Testis (tissue), 2 donors: ENCODE data around the gene NFIA.

Source experiments
- POLR2A ChIP-seq: fragments of 450-650 bp; IDR thresholded peaks from one replicate; pipeline ENCODE4 v1.6.1; 2017; ENCODE audit warnings: antibody characterized with exemption, mild to moderate bottlenecking, moderate library complexity
- TF ChIP-seq, protein P1 (sequence below), 3 experiments: fragments of 450-650 bp in 2 of 3; fragments of 200-600 bp in 1 of 3; sonication (generic) in 1 of 3; IDR thresholded peaks; one replicate each; pipeline ENCODE4 v1.5.1; 2016 to 2019; ENCODE audit warnings: antibody characterized with exemption in 3 of 3, mild to moderate bottlenecking in 2 of 3, moderate library complexity in 1 of 3

DNA sequence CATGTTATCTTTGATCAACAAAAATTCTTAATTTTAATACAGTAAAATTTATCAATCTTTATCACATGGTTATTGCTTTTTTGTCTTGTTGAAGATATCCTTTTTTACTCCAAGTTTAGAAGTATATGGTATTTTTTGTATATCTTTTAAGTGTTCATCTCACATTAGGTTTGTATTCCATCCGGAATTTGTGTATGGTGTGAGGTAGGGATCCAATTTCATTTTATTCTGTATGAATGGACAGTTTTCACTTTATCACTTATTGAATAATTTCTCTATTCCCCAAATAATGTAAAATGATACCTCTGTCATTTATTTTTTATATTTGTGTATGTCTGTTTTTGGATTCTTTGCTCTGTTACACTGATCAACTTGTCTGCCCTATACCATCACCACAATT, 25.3 kb downstream of the NFIA start:
- TF ChIP-seq, protein P1, sequence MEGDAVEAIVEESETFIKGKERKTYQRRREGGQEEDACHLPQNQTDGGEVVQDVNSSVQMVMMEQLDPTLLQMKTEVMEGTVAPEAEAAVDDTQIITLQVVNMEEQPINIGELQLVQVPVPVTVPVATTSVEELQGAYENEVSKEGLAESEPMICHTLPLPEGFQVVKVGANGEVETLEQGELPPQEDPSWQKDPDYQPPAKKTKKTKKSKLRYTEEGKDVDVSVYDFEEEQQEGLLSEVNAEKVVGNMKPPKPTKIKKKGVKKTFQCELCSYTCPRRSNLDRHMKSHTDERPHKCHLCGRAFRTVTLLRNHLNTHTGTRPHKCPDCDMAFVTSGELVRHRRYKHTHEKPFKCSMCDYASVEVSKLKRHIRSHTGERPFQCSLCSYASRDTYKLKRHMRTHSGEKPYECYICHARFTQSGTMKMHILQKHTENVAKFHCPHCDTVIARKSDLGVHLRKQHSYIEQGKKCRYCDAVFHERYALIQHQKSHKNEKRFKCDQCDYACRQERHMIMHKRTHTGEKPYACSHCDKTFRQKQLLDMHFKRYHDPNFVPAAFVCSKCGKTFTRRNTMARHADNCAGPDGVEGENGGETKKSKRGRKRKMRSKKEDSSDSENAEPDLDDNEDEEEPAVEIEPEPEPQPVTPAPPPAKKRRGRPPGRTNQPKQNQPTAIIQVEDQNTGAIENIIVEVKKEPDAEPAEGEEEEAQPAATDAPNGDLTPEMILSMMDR (IDR thresholded peaks at IDR 0.05): no peak
- no peak for TF ChIP-seq POLR2A
